SJSA1 (cell line): ENCODE data around the gene PTPRD. TPM values are rescaled to one million over a fixed set of nuclear protein-coding genes. Genes with fewer than 3 reads are reported as not detected.

ENCODE experiments used
- DNase-seq, 2 experiments: peaks; one replicate each; pipeline ENCODE4 v3.0.0-alpha.2; 2015 to 2020; ENCODE audit warnings: low spot score in 2 of 2, low read depth in 1 of 2
- H3K27ac ChIP-seq: fragments of 250-450 bp; sonication (Bioruptor Pico); 2 replicates; pipeline ENCODE4 v1.5.1; 2020; ENCODE audit warnings: mild to moderate bottlenecking, moderate library complexity
- H3K27me3 ChIP-seq: fragments of 250-450 bp; sonication (Bioruptor Pico); replicated peaks from 2 replicates; pipeline ENCODE4 v1.5.1; 2020; ENCODE audit warnings: mild to moderate bottlenecking, moderate library complexity
- H3K36me3 ChIP-seq: fragments of 250-450 bp; sonication (Bioruptor Pico); 2 replicates; pipeline ENCODE4 v1.5.1; 2020; ENCODE audit warnings: mild to moderate bottlenecking
- H3K4me1 ChIP-seq: fragments of 250-450 bp; sonication (Bioruptor Pico); replicated peaks from 2 replicates; pipeline ENCODE4 v1.6.1; 2021; ENCODE audit warnings: mild to moderate bottlenecking
- H3K4me3 ChIP-seq: fragments of 250-450 bp; sonication (Bioruptor Pico); 2 replicates; pipeline ENCODE4 v1.5.1; 2020; ENCODE audit warnings: mild to moderate bottlenecking
- H3K9me3 ChIP-seq: fragments of 250-450 bp; sonication (Bioruptor Pico); replicated peaks from 2 replicates; pipeline ENCODE4 v1.5.1; 2020; ENCODE audit warnings: mild to moderate bottlenecking
- total RNA-seq: library from RNA; depleted of rRNA; stranded (reverse); fragments of >200 nt; shearing (Covaris generic); gene quantifications from 2 replicates; pipeline ENCODE4 v1.2.3, GENCODE V29; 2014

PTPRD gene
- total RNA-seq, 1 experiment from 2014 or later = not detected

DNA sequence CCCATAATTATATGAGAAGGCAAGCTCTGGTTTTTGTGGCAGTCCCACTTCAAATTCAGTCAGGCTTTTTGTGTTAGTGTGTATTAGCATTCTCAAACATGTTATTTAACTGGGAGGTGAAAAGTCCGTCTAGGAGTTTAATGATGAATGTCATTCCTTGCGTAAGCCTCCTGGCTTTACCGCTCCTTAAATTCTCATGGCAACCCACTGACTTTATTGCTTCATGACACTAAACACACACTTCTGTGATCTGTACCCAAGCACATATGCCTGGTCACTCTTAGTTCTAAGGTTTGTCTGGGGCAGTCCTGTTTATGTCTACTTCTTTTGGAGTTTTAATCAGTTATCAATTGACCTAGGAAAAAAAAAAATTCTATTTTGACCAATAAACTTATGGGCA lies 2135.4 kb downstream of the PTPRD start:
- DNase-seq = no peak
- no peak overlapping the region for H3K4me3 ChIP-seq
- H3K9me3 ChIP-seq = no peaks in the 10 kb centered on the region
- H3K4me1 ChIP-seq = no peaks in the 10 kb centered on the region
- no peaks in the 10 kb centered on the region for H3K27me3 ChIP-seq
- H3K27ac ChIP-seq = no peak overlapping the region
- no peaks in the 10 kb centered on the region for H3K36me3 ChIP-seq

DNA sequence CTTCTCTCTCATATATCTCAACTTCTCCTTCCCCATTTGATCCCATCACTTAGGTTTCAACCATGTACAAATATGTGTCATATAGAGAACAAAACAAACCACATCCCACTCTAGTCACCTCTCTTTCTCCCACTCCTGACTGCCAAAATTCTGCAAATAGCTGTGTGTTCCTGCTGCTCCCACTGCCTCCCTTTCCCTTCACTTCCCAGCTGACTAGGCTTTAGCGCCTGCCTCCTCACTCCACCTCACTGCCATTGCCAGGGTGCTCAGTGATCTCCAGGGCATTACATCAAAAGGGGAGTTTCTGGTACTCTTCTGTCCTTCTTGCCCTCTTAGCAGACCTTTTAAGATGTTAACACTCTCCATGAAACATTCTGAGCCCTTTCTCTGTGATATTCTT lies 2137.9 kb downstream of the PTPRD start:
- DNase-seq = no peak
- Histone ChIP-seq H3K27me3 (no peaks in the 10 kb centered on the region), H3K4me3 (no peak overlapping the region), H3K27ac (no peak overlapping the region), H3K9me3 (no peaks in the 10 kb centered on the region), H3K36me3 (no peaks in the 10 kb centered on the region), H3K4me1 (no peaks in the 10 kb centered on the region)

DNA sequence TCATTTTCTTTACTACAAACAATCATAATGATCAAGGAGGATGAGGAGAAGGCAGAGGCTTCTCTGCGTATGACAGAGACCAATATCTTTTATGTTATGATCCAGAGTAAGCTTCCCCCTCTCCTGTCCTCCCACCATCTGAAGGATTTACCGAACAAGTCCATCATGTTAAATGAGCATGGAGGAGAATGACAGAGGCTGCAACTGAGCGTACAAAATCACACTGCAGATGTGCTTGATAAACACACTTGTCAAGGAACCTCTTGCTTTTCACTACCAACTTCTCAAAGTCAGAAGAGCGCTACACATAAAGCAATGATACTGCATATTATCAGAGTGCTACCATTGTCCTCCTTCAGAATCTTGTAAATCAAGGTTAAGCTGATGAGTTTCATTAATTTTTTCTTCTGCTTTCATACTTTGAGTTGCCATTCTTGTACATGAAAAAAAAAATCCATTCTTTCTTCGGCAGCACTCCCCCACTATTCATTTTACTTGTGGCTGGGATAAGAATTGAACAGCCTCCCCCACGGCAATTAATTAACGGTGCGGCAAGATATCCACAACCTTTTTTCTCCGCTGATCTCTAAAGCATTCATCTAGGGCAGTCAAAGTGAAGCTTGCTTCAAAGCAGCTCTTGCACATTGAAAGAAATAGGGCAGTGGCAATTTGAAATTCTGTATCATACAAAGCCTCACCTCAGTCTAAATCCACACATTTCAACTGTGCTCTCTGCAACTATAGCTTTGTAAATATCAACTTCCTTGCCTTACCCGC lies 2139.4 kb downstream of the PTPRD start:
- H3K9me3 ChIP-seq = no peaks in the 10 kb centered on the region
- H3K27me3 ChIP-seq = no peaks in the 10 kb centered on the region
- H3K27ac ChIP-seq = no peak overlapping the region
- H3K36me3 ChIP-seq = no peaks in the 10 kb centered on the region
- H3K4me1 ChIP-seq = no peaks in the 10 kb centered on the region
- no peak for DNase-seq
- H3K4me3 ChIP-seq = no peak overlapping the region

DNA sequence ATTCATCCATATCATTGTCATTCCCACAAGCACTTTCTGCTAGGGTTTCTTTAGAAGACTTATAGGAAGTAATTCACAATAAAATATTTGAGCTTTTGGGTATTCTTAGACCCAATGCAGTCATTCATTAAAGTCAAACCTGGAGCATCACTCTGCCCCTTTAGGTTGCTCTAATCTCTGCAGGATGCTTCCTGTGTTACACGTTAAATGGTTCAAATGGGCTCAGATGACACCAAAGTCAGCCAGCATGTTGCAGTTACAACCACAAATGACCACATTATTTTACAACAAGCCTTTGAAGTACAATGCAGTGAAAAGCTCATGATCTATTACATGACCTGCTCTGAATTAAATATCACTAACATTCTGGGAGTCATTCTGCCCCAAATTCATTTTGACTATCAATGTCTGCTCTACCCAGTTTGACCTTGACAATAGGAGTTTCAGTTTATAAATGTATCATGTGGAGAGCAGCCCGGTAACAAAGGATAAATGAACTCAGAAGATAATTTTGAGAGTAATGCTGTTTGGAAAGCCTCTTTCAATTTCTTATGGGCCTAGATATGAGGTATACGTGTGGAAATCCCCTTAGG lies 2144.7 kb downstream of the PTPRD start:
- DNase-seq = no peak
- Histone ChIP-seq H3K36me3 (no peaks in the 10 kb centered on the region), H3K27me3 (no peaks in the 10 kb centered on the region), H3K4me3 (no peak overlapping the region), H3K9me3 (no peaks in the 10 kb centered on the region), H3K27ac (no peak overlapping the region), H3K4me1 (no peaks in the 10 kb centered on the region)

DNA sequence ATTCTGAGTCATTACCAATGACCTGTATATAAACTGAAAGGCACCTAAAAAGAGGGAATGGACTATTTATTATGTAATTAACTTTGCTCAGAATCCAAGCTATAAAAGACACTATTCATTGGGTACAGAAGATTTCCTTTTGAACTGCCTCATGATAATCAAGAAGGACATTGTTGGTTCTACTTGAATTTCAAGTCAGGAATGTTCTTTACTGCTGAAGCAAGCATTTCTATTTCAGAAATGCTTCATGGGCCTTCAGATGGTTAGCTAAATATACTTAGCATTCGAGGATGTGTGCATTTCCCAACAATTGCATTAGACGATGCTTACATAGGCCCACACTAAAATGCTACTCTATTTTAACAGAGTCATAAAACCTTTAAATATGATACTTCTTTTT lies 2155.0 kb downstream of the PTPRD start:
- Histone ChIP-seq H3K4me1 (no peaks in the 10 kb centered on the region), H3K9me3 (no peaks in the 10 kb centered on the region), H3K27ac (no peak overlapping the region), H3K27me3 (no peaks in the 10 kb centered on the region), H3K36me3 (no peaks in the 10 kb centered on the region), H3K4me3 (no peak overlapping the region)
- DNase-seq = no peak

DNA sequence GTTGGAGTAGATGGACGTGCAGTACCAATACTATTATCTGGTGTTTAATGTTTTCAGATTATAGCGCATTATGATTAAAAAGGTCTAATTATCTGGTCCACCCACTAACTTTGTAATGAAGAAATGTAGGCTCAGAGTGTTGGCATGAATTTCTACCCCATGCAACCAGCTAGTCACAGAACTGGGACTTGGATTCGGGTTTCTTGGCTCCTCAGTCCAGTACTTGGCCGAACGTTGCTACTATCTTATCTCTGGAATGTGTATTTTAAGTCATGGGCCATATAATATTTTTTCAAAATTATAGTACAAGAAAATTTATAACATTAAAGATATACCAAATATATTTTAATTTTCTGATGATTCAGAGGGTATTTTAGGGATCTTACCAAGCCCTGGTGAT lies 2155.7 kb downstream of the PTPRD start:
- no peaks in the 10 kb centered on the region for H3K4me1 ChIP-seq
- no peaks in the 10 kb centered on the region for H3K27me3 ChIP-seq
- no peak for DNase-seq
- H3K4me3 ChIP-seq = no peak overlapping the region
- no peak overlapping the region for H3K27ac ChIP-seq
- no peaks in the 10 kb centered on the region for H3K36me3 ChIP-seq
- no peaks in the 10 kb centered on the region for H3K9me3 ChIP-seq

DNA sequence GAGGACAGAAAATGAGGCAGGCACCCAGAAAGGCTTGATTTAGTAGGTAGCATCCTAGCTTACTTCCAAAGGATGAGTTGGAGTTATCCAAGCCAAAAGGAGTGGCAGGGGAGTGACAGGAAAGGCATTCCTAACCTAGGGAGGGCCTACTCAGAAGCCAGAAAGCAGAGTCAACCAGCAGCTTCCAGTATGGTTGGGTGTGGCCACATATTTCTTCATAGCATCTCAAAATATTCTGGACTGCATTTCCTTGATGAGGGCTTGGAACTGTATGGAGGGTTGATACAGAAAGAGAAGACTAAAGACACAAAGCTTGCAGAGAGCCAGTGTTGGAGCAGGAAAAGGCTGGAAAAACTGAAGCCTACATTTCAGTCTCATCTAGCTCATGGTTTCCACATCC lies 2156.5 kb downstream of the PTPRD start:
- H3K4me1 ChIP-seq = no peaks in the 10 kb centered on the region
- no peak overlapping the region for H3K27ac ChIP-seq
- H3K27me3 ChIP-seq = no peaks in the 10 kb centered on the region
- DNase-seq = no peak
- H3K36me3 ChIP-seq = no peaks in the 10 kb centered on the region
- H3K4me3 ChIP-seq = no peak overlapping the region
- no peaks in the 10 kb centered on the region for H3K9me3 ChIP-seq

DNA sequence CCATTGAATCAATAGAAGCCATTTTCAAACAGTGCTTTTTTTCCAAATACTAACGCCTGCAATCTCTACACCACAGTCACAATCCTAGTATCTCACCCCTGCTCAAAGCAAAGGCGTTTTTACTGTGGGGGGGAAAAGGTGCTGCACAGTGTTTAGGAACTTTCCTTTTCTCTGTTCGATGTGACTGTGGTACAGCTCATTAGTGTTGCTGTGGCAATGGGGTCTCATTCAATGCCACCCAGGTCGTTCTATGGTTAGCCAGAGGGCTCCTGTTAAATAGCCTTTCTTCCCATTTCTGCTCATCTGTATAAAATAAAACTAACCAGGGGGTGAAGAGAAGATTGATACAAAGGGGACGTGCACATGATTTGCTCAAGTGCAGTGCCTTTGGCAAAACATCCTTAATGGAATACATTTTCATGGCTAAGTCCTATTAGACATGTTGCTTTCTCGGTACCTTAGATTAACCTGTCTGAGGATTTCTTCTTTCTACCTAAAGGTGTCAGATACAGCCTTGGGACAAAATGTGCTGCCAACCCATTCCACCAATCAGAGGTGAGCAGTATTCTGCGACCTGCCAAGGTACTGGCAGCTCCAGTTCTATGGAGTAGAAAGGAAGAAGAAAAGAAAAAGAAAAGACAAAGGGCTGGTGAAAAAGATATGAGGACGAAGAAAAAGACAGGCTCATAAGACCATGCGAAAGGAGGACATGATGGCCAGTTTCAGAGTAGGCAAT lies 2161.8 kb downstream of the PTPRD start:
- Histone ChIP-seq H3K4me3 (no peak overlapping the region), H3K9me3 (no peaks in the 10 kb centered on the region), H3K4me1 (no peaks in the 10 kb centered on the region), H3K27ac (no peak overlapping the region), H3K27me3 (no peaks in the 10 kb centered on the region), H3K36me3 (no peaks in the 10 kb centered on the region)
- no peak for DNase-seq

DNA sequence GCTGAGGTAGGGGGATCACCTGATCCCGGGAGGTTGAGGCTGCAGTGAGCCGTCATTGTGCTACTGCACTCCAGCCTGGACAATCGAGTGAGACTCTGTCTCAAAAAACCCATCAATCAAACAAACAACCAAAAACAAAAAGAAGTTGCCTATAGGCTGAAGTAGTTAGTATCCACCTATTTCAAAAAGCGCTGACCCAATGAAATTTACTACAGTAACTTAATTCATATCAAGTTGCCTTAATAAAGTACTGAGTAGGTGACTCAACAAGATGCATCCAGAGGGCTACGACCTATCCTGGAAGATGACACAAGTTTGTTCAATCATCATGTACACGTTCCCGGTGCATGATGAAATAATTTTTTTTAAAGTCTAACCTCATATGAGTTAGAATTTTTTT lies 2164.6 kb downstream of the PTPRD start:
- Histone ChIP-seq H3K27me3 (no peaks in the 10 kb centered on the region), H3K4me3 (no peak overlapping the region), H3K9me3 (no peaks in the 10 kb centered on the region), H3K36me3 (no peaks in the 10 kb centered on the region), H3K4me1 (no peaks in the 10 kb centered on the region), H3K27ac (no peak overlapping the region)
- no peak for DNase-seq

DNA sequence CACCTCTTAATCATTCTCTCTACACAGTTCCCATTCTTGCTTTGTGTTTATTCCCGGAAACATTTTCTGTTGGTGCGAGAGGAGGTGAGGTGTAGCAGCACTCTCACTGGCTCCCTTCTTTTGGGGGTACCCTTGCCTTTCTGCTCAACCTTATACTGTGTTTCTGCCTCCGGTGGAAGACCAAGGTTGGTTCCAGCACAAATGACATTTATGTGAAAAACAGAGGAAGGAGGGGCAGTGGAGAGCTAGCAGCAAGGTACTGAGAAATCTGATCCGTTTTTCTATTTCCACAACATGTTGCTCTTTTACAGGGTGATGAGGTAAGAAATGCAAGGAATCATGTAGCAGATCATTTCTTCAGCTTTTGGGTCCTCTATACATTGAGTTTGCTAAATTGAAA lies 2165.2 kb downstream of the PTPRD start:
- H3K27me3 ChIP-seq = no peaks in the 10 kb centered on the region
- no peaks in the 10 kb centered on the region for H3K9me3 ChIP-seq
- no peak for DNase-seq
- no peak overlapping the region for H3K4me3 ChIP-seq
- H3K36me3 ChIP-seq = no peaks in the 10 kb centered on the region
- no peaks in the 10 kb centered on the region for H3K4me1 ChIP-seq
- no peak overlapping the region for H3K27ac ChIP-seq

DNA sequence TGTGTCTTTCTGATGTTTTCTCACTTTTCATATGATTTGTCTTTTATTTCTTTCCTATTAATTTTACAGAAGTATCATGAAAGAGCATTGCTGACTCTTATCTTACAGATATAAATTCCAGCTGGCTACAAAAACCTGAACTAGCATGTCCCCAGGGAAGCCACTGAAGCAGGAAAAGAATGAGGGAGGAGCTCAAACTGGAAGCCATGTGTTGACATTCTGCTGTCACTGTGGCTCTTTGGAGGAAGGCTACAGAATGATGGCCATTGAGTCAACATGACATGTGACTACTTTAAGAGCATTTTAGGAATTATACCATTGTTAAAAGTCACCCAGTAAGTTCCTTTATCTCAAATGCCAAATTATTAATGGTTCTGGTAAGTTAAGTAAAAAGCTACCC lies 2174.9 kb downstream of the PTPRD start:
- no peaks in the 10 kb centered on the region for H3K27me3 ChIP-seq
- no peak for DNase-seq
- H3K4me1 ChIP-seq = no peaks in the 10 kb centered on the region
- no peaks in the 10 kb centered on the region for H3K36me3 ChIP-seq
- no peak overlapping the region for H3K4me3 ChIP-seq
- H3K27ac ChIP-seq = no peak overlapping the region
- H3K9me3 ChIP-seq = no peaks in the 10 kb centered on the region

DNA sequence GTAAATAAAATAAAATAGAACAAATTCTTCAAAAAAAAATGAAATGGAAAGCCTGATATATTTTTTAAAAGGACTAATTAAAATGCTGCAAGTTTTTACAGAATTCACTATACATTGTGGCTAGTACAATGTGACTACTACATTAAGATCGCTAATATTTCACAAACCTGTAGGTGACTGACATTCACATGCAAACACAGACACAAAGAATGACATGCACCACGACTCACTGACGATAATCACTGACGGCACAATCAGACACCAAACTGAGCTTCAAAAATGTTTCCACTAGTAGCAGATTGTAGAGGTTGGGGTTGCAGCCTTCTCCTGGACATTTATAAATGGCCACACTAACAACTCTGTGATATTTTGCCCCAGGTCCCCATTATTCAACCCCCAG lies 2175.5 kb downstream of the PTPRD start:
- Histone ChIP-seq H3K4me3 (no peak overlapping the region), H3K27ac (no peak overlapping the region), H3K27me3 (no peaks in the 10 kb centered on the region), H3K9me3 (no peaks in the 10 kb centered on the region), H3K4me1 (no peaks in the 10 kb centered on the region), H3K36me3 (no peaks in the 10 kb centered on the region)
- no peak for DNase-seq

DNA sequence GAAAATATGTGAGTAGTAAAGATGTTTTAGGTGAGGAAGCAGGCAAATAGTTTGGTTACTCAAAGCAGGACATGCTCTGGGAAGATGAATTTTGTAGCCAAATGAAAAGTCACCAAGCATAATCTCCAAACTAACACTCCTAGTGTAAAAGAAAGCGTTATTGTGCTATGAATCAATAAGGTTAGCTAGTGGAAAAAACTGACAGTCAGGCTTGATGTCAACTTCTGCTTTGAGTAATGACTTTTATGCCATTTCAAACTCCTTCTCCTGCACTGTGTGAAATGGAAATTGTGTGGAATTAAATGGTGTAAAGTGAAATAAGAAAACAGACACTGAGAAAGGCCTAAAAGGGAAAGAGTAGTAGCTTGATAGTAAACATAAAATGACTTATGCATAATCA lies 2176.0 kb downstream of the PTPRD start:
- no peak overlapping the region for H3K4me3 ChIP-seq
- H3K36me3 ChIP-seq = no peaks in the 10 kb centered on the region
- no peaks in the 10 kb centered on the region for H3K4me1 ChIP-seq
- no peak overlapping the region for H3K27ac ChIP-seq
- H3K9me3 ChIP-seq = no peaks in the 10 kb centered on the region
- no peaks in the 10 kb centered on the region for H3K27me3 ChIP-seq
- DNase-seq = no peak

DNA sequence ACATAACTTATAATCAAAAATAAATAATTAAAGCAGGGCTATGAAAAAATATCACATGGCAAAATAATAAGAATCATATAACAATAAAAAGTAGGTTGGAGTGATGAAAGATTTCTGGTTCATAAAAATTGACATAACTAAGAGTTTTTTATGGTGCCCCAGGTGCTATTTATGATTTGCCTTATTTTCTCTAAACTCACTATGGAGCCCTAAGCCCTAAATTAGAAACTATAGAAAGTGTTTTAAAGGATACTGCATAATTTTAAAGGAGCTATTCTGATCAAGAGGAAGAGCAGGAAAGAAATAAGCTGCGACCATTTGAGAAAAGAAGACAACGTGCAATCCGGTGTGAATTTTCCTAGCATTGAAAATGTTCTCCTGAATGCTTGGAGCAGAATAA lies 2178.2 kb downstream of the PTPRD start:
- Histone ChIP-seq H3K4me3 (no peak overlapping the region), H3K27me3 (no peaks in the 10 kb centered on the region), H3K4me1 (no peaks in the 10 kb centered on the region), H3K36me3 (no peaks in the 10 kb centered on the region), H3K9me3 (no peaks in the 10 kb centered on the region), H3K27ac (no peak overlapping the region)
- DNase-seq = no peak
